ENCODE measurements around the gene BMERB1.

The BMERB1 gene

GRCh38 chr16:15487336-15488284 lies 53.2 kb downstream of the BMERB1 start:
- no peak overlapping the region for H3K4me3 ChIP-seq (ENCODE audit: low read length)
- no peak for TF ChIP-seq CTCF (IDR thresholded peaks at IDR 0.05; ENCODE audit: insufficient read depth, low read depth, low read length, missing control alignments)
- no peak for DNase-seq (ENCODE audit: low read depth)

GRCh38 chr16:15489016-15489415 lies 54.6 kb downstream of the BMERB1 start:
- TF ChIP-seq CTCF (IDR thresholded peaks at IDR 0.05; ENCODE audit: insufficient read depth, low read depth, low read length, missing control alignments) = no peak
- no peak for DNase-seq (ENCODE audit: low read depth)
- no peak overlapping the region for H3K4me3 ChIP-seq (ENCODE audit: low read length)

- H3K4me3 ChIP-seq (ENCODE audit: low read length) = no peak overlapping the region
- DNase-seq (ENCODE audit: low read depth) = no peak
- no peak for TF ChIP-seq CTCF (IDR thresholded peaks at IDR 0.05; ENCODE audit: insufficient read depth, low read depth, low read length, missing control alignments)
Measured at GRCh38 chr16:15490123-15490711, 55.8 kb downstream of the BMERB1 start.

GRCh38 chr16:15491411-15491810 lies 57.0 kb downstream of the BMERB1 start:
- H3K4me3 ChIP-seq (ENCODE audit: low read length) = no peak overlapping the region
- no peak for TF ChIP-seq CTCF (IDR thresholded peaks at IDR 0.05; ENCODE audit: insufficient read depth, low read depth, low read length, missing control alignments)

GRCh38 chr16:15492091-15492740 lies 57.8 kb downstream of the BMERB1 start:
- no peak overlapping the region for H3K4me3 ChIP-seq (ENCODE audit: low read length)
- no peak for TF ChIP-seq CTCF (IDR thresholded peaks at IDR 0.05; ENCODE audit: insufficient read depth, low read depth, low read length, missing control alignments)
- DNase-seq (ENCODE audit: low read depth) = no peak

More at GRCh38 chr16:15491411-15491810, 57.0 kb downstream of the BMERB1 start:
- no peak for DNase-seq (ENCODE audit: low read depth)

GRCh38 chr16:15493466-15494180 lies 59.2 kb downstream of the BMERB1 start:
- TF ChIP-seq CTCF (IDR thresholded peaks at IDR 0.05; ENCODE audit: insufficient read depth, low read depth, low read length, missing control alignments) = no peak
- no peak for DNase-seq (ENCODE audit: low read depth)
- no peak overlapping the region for H3K4me3 ChIP-seq (ENCODE audit: low read length)
